Measurements from ENCODE around the gene IQCC. TPM values are rescaled to one million over a fixed set of nuclear protein-coding genes. Genes with fewer than 3 reads are reported as not detected.

IQCC gene
- total RNA-seq, 2 donors from 2014 or later, result 4.7 to 6.3 TPM

DNA sequence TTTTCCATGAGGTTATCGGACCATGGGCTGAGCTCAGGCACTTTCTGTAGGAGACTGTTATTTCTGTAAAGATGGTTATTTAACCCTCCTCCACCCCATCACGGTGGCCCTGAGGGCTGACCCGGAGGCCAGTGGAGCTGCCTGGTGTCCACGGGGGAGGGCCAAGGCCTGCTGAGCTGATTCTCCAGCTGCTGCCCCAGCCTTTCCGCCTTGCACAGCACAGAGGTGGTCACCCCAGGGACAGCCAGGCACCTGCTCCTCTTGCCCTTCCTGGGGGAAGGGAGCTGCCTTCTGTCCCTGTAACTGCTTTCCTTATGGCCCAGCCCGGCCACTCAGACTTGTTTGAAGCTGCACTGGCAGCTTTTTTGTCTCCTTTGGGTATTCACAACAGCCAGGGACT is 7.6 kb upstream of the IQCC start:
- TF ChIP-seq, protein P1, sequence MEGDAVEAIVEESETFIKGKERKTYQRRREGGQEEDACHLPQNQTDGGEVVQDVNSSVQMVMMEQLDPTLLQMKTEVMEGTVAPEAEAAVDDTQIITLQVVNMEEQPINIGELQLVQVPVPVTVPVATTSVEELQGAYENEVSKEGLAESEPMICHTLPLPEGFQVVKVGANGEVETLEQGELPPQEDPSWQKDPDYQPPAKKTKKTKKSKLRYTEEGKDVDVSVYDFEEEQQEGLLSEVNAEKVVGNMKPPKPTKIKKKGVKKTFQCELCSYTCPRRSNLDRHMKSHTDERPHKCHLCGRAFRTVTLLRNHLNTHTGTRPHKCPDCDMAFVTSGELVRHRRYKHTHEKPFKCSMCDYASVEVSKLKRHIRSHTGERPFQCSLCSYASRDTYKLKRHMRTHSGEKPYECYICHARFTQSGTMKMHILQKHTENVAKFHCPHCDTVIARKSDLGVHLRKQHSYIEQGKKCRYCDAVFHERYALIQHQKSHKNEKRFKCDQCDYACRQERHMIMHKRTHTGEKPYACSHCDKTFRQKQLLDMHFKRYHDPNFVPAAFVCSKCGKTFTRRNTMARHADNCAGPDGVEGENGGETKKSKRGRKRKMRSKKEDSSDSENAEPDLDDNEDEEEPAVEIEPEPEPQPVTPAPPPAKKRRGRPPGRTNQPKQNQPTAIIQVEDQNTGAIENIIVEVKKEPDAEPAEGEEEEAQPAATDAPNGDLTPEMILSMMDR (conservative IDR thresholded peaks at IDR 0.05), result no peak
- Histone ChIP-seq H3K9me3 (ENCODE audit: control insufficient read depth, low read length) (no peaks in the 10 kb centered on the region), H3K27ac (ENCODE audit: low read depth, low read length) (peak overlapping the region; percentile 57), H3K9ac (ENCODE audit: extremely low read depth, low read length, poor library complexity, severe bottlenecking) (no peak overlapping the region), H3K4me1 (ENCODE audit: control insufficient read depth, insufficient read depth, low read length) (no peaks in the 10 kb centered on the region), H3K27me3 (ENCODE audit: control insufficient read depth, insufficient read depth, low read length, poor library complexity, severe bottlenecking) (no peaks in the 10 kb centered on the region), H3K4me3 (ENCODE audit: low read length) (no peak overlapping the region), H3K36me3 (ENCODE audit: control insufficient read depth, insufficient read depth, low read length) (peaks cover 55% of the 10 kb centered on the region)
- no peak for DNase-seq
- Mint-ChIP-seq H3K9me3 (no peaks in the 10 kb centered on the region), H3K36me3 (ENCODE audit: low read depth) (peaks cover 45% of the 10 kb centered on the region), H3K4me3 (no peak overlapping the region), H3K4me1 (peaks cover 17% of the 10 kb centered on the region), H3K27me3 (ENCODE audit: insufficient read depth) (no peaks in the 10 kb centered on the region), H3K27ac (no peak overlapping the region)
- WGBS, 2 experiments (ENCODE audit: insufficient coverage in 1 of 2, insufficient read length in 1 of 2), result 90 to 100% methylated on average over 1 to 6 of the region's 6 CpGs

DNA sequence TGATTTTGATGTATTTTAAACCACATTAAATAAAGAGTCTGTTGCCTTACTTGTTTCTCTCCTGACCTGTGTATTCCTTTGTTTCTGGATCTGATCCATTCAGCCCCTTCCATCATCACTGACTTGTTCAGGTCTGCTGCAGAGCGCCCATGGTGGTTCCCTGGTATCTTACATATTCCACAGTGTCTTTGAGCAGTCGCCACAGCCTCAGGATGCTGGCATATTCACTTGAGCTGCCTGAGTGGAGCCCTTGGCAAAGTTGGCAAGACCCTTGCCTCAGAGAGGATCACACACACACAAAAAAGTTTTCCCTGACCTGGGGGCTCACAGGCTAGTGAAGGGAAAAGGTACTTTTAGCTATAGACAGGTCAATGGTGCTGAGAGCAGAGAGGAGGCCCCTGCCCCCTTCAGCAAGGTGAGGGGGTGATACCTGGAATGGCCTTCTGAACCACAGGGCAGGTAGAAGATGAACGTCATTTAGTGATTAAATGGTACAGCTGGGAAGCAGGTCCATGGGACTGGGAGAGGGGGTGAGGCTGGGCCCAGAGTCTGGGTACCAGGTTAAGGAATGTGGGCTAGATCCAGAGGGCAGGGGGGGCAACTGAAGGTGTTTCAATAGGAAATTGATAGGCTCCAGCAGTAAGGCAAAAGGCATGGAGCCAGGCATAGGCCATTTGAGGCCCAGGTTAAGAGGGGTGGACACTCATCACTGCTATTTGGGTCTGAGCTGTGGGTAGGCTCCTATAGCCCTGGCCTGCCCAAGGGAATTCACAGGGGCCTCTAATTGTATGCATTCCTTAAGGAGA is 7.0 kb upstream of the IQCC start:
- Histone ChIP-seq H3K4me1 (ENCODE audit: control insufficient read depth, insufficient read depth, low read length) (no peaks in the 10 kb centered on the region), H3K36me3 (ENCODE audit: control insufficient read depth, insufficient read depth, low read length) (peaks cover 49% of the 10 kb centered on the region), H3K4me3 (ENCODE audit: low read length) (no peak overlapping the region), H3K27ac (ENCODE audit: low read depth, low read length) (peak overlapping the region; percentile 57), H3K9ac (ENCODE audit: extremely low read depth, low read length, poor library complexity, severe bottlenecking) (no peak overlapping the region), H3K9me3 (ENCODE audit: control insufficient read depth, low read length) (no peaks in the 10 kb centered on the region), H3K27me3 (ENCODE audit: control insufficient read depth, insufficient read depth, low read length, poor library complexity, severe bottlenecking) (no peaks in the 10 kb centered on the region)
- TF ChIP-seq, protein P1 (conservative IDR thresholded peaks at IDR 0.05), result no peak
- 88 to 91% methylated on average over 2 to 3 of the region's 3 CpGs for WGBS, 2 experiments (ENCODE audit: insufficient coverage in 1 of 2, insufficient read length in 1 of 2)
- Mint-ChIP-seq H3K36me3 (ENCODE audit: low read depth) (peaks cover 40% of the 10 kb centered on the region), H3K27me3 (ENCODE audit: insufficient read depth) (peaks cover 1% of the 10 kb centered on the region), H3K9me3 (no peaks in the 10 kb centered on the region), H3K27ac (no peak overlapping the region), H3K4me3 (no peak overlapping the region), H3K4me1 (peaks cover 17% of the 10 kb centered on the region)
- no peak for DNase-seq

DNA sequence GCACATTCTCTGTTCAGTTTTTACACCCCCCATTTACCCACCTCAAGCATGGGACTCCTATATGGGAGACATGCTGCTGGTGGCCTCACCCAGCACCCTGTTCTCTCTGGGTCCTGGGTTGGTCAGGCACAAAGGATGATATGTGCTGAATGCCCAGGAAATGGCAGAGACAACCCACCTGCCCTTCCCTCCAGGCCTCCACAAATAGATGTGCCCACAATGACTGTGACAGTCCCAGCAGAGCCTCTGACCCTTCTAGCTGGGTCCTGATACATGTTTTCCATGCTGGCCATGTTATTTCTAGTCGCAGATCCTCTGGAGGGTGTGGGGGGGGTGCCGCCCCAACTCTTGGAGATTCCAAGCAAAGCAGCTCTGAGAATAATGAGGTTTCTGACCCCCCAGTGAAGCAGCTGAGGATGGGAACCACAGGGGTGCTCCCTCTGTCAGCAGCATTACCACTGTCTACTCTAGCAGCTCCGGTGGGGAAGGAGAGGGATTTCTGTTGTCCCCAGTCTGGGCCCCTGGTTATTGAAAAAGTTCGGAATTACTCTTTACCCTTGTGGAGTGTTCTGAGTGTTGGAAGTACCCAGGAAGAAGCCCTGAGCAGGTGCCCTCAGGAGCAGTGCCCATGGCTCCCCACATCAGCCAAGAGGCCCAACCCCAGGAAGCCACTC is 6.3 kb upstream of the IQCC start:
- Mint-ChIP-seq H3K27ac (peak overlapping the region; percentile 26), H3K27me3 (ENCODE audit: insufficient read depth) (peaks cover 3% of the 10 kb centered on the region), H3K9me3 (no peaks in the 10 kb centered on the region), H3K4me1 (peaks cover 17% of the 10 kb centered on the region), H3K4me3 (no peak overlapping the region), H3K36me3 (ENCODE audit: low read depth) (peaks cover 33% of the 10 kb centered on the region)
- Histone ChIP-seq H3K4me1 (ENCODE audit: control insufficient read depth, insufficient read depth, low read length) (no peaks in the 10 kb centered on the region), H3K9ac (ENCODE audit: extremely low read depth, low read length, poor library complexity, severe bottlenecking) (no peak overlapping the region), H3K4me3 (ENCODE audit: low read length) (no peak overlapping the region), H3K36me3 (ENCODE audit: control insufficient read depth, insufficient read depth, low read length) (peaks cover 43% of the 10 kb centered on the region), H3K27me3 (ENCODE audit: control insufficient read depth, insufficient read depth, low read length, poor library complexity, severe bottlenecking) (no peaks in the 10 kb centered on the region), H3K9me3 (ENCODE audit: control insufficient read depth, low read length) (no peaks in the 10 kb centered on the region), H3K27ac (ENCODE audit: low read depth, low read length) (no peak overlapping the region)
- TF ChIP-seq, protein P1 (conservative IDR thresholded peaks at IDR 0.05), result no peak
- WGBS, 2 experiments (ENCODE audit: insufficient coverage in 1 of 2, insufficient read length in 1 of 2), result 81 to 83% methylated on average over 3 to 4 of the region's 4 CpGs
- no peak for DNase-seq
